Astrocyte (in vitro differentiated cells and primary cell): Measurements from ENCODE around the gene CFAP65.

Experiments
- EZH2 ChIP-seq: IDR thresholded peaks from 2 replicates; pipeline ENCODE4 v1.6.1; 2012; ENCODE audit warnings: mild to moderate bottlenecking, low read length, inconsistent platforms; ENCODE audit not compliant: insufficient read depth
- TF ChIP-seq, protein P1 (sequence below): IDR thresholded peaks from 2 replicates; pipeline ENCODE4 v1.5.1; 2011; ENCODE audit warnings: low read depth, mild to moderate bottlenecking, inconsistent platforms, low read length, moderate library complexity; ENCODE audit not compliant: insufficient read depth

DNA sequence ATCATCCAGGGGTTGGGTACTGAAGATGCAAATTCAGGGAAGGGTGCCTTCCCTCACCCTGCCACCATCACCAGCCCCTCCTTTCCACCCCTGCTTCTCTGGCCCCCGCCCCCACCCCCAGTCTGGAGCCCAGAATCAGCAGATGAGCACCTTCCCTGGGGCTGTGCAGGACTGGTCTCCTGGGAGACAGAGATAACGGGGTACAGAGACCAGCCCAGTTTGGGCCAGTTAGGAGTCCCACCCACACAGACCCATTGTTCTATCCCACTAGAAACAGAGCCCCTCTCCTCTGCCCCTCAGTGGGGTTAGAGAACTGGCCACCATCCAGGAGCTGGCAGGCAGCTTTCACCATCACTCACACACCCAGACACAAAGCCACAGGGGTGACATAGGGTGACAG, 43.6 kb downstream of the CFAP65 start:
- TF ChIP-seq, protein P1, sequence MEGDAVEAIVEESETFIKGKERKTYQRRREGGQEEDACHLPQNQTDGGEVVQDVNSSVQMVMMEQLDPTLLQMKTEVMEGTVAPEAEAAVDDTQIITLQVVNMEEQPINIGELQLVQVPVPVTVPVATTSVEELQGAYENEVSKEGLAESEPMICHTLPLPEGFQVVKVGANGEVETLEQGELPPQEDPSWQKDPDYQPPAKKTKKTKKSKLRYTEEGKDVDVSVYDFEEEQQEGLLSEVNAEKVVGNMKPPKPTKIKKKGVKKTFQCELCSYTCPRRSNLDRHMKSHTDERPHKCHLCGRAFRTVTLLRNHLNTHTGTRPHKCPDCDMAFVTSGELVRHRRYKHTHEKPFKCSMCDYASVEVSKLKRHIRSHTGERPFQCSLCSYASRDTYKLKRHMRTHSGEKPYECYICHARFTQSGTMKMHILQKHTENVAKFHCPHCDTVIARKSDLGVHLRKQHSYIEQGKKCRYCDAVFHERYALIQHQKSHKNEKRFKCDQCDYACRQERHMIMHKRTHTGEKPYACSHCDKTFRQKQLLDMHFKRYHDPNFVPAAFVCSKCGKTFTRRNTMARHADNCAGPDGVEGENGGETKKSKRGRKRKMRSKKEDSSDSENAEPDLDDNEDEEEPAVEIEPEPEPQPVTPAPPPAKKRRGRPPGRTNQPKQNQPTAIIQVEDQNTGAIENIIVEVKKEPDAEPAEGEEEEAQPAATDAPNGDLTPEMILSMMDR, result no peak
- no peak for TF ChIP-seq EZH2
